Heart left ventricle (tissue), 16 donors: Measurements from ENCODE around the gene F8. TPM values are rescaled to one million over a fixed set of nuclear protein-coding genes. Genes with fewer than 3 reads are reported as not detected.
A peak's percentile ranks its signal among the peaks of the same experiment; 100 is the strongest.

Experiments used
- ATAC-seq, 4 donors: fragments of 200-7000 bp; cut with Tn5 transposase; one replicate each; pipeline ENCODE4 v1.9.1; 2020 to 2022; ENCODE audit warnings: moderate library complexity in 4 of 4, mild to moderate bottlenecking in 3 of 4, moderate number of reproducible peaks in 1 of 4
- DNase-seq, 5 donors: peaks; one replicate each; pipeline ENCODE4 v3.0.0-alpha.2; 2020
- H3K27ac ChIP-seq, 12 donors: fragments of 200-600 bp; sonication (generic) in 4 of 12; one replicate each; pipeline versions ENCODE4 v1.5.0 to v1.8.0; 2016 to 2022; ENCODE audit warnings: mild to moderate bottlenecking in 2 of 12
- H3K27me3 ChIP-seq, 9 donors: fragments of 200-600 bp; sonication (generic) in 2 of 9; one replicate each; pipeline versions ENCODE4 v1.5.1 to v1.8.0; 2016 to 2022; ENCODE audit warnings: mild to moderate bottlenecking in 3 of 9
- H3K36me3 ChIP-seq, 9 donors: fragments of 200-600 bp; sonication (generic) in 2 of 9; one replicate each; pipeline versions ENCODE4 v1.5.0 to v1.8.0; 2018 to 2022; ENCODE audit warnings: mild to moderate bottlenecking in 2 of 9
- H3K4me1 ChIP-seq, 12 donors: fragments of 200-600 bp; sonication (generic) in 4 of 12; one replicate each; pipeline versions ENCODE4 v1.5.0 to v1.8.0; 2016 to 2022; ENCODE audit warnings: mild to moderate bottlenecking in 3 of 12
- H3K4me3 ChIP-seq, 12 donors: fragments of 200-600 bp; sonication (generic) in 4 of 12; one replicate each; pipeline versions ENCODE4 v1.5.0 to v1.8.0; 2017 to 2022; ENCODE audit warnings: mild to moderate bottlenecking in 9 of 12, moderate library complexity in 4 of 12
- H3K9me3 ChIP-seq, 12 donors: fragments of 200-600 bp; sonication (generic) in 4 of 12; one replicate each; pipeline versions ENCODE4 v1.5.0 to v1.8.0; 2016 to 2022; ENCODE audit warnings: mild to moderate bottlenecking in 1 of 12
- POLR2A ChIP-seq, 2 donors: fragments of 450-650 bp; IDR thresholded peaks; one replicate each; pipeline ENCODE4 v1.6.1; 2017; ENCODE audit warnings: antibody characterized with exemption in 2 of 2, mild to moderate bottlenecking in 2 of 2, moderate library complexity in 2 of 2
- WGBS, 4 donors: extraction: QIAGEN DNeasy Blood & Tissue Kit in 2 of 4; methylation state at CpG; one replicate each; pipeline versions ENCODE4 v1.1.5 to v1.1.7; 2013 to 2018; 5-methylcytosine and 5-hydroxymethylcytosine counted together
- intact Hi-C, 10 donors: fragments of 100-400 bp; cut with DNase I; formaldehyde crosslinking; loops; one replicate each; pipeline versions ENCODE4 v1.11.1 to v1.14.2; 2022
- polyA plus RNA-seq, 2 donors: library from polyadenylated mRNA; stranded (reverse); fragments of 200-250 nt; gene quantifications; one replicate each; pipeline ENCODE4 v1.2.3, GENCODE V29; 2013
- total RNA-seq, 9 donors: library from RNA; depleted of rRNA in 2 of 9; stranded (reverse); fragments of >200 nt in 2 of 9; fragmentation: NEBNext Ultra II Directional in 3 of 9; extraction: Animal tissue kit (Norgen Biotek cat#: 25700) in 3 of 9; gene quantifications; one replicate each; pipeline versions ENCODE4 v1.1.0 to v1.2.4, GENCODE V29; 2016 to 2023
- TF ChIP-seq, protein P1 (sequence below), 12 donors: fragments of 200-600 bp; sonication (generic) in 4 of 12; IDR thresholded peaks; one replicate each; pipeline versions ENCODE4 v1.5.0 to v1.8.0; 2018 to 2022; ENCODE audit warnings: antibody characterized with exemption in 12 of 12, mild to moderate bottlenecking in 5 of 12
- donor health status: ischemic (EF 13 %, LVEDD 7.1; RV severe dilation, severe dysfunction).
- donor health status: healthy with polysubstance abuse.
- donor health status: DM: no; HTN: yes; CAD: no.
- donor health status: DM: no; HTN: no; CAD: no.
- donor health status: ischemic (EF 25% LVEDD 6.9; RV normal size, moderate dysfunction).
- donor health status: ischemic (EF 25% LVEDD 5.7; RV mildly dilated, moderate dysfunction).
- donor health status: healthy.
- donor health status: DM: yes; HTN: yes; CAD: no.
- donor health status: ischemic (EF 35%, LVEDD 5.7; RV mildly dilated, moderate dysfunction).
- donor health status: nonischemic (EF 11% LVEDD 7.7; RV severe dilation, severe dysfunction).
- donor health status: DM: yes; HTN: yes; CAD: no.
- donor health status: PGD.
- donor health status: ischemic (EF 29% LVEDD 5.4; RV normal size, mild dysfunction).
- donor health status: nonischemic (EF 23%, LVEDD 6.1; RV moderate dilation, normal function).

Gene F8
- total and polyA plus RNA-seq, 11 donors = 26.9 to 75.1 (median 44.3) TPM

DNA sequence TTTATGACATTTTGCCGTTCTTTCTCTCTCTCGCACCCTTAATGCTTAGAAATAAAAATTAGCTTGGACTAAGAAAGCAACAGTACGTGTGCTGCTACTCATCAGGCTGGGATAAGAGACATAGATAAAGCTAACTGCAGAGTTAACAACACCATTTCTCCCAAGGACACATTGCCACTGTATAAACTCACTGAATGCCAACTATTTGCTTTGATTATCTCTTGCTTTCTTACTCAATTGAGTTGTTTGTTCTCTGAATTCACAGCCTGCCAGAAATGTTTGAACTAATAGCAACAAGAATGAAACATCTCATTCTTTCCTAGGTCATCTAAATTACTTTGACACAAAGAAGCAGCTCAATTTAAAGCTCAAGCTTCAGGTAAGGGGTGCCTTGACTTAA is 34.6 kb downstream of the F8 start:
- intact Hi-C loops = loop anchor here in 1 of 10 donors (10.0 kb wide), 1 partner anchor 227 kb away; the partner anchor contains the start of gene VBP1

DNA sequence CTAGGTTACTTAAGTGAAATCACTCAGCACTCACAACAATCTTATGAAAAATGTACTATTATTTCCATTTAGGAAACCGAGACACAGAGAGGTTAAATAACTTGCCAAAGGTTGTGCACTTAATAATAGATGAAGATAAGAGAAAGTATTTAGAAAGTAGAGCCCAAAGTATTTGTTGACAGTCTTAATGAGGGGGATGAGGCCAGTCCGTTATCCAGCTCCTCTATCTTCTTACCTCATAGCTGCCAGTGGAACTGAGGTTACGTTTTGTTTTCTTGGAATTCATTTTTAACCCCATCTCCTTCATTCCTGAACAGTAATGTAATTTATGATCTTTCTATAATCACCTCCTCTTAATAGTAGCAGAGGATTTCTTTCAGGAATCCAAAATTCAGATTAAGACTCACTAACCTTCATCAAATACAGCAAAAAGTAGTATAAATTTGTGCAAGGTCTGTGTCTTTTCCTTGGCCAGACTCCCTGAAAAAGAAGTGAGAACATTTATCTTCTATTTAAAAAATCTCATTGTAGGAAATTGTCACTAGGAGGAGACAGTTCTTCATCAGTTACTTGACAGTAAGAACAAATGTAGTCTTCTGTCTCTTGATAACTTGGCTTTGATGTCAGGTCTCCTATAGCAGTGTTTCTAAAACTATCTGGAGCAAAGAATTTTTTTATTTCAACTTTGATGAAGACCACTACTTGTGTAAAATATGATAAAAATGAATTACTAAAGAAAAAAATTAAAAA is 35.5 kb downstream of the F8 start:
- Histone ChIP-seq H3K4me3 (no peak overlapping the region), H3K9me3 (no peaks in the 10 kb centered on the region), H3K4me1 (peaks cover 0 to 4% (median 0%) of the 10 kb centered on the region in 12 donors), H3K27me3 (no peaks in the 10 kb centered on the region), H3K27ac (no peak overlapping the region), H3K36me3 (peaks cover 0 to 14% (median 0%) of the 10 kb centered on the region in 9 donors)
- WGBS, 4 donors = 40 to 49% (median 42%) methylated on average over 3 of the region's 3 CpGs
- DNase-seq (no peak), ATAC-seq (no peak)
- intact Hi-C loops = loop anchor here in 1 of 10 donors (10.0 kb wide), 1 partner anchor 228 kb away; the partner anchor contains the start of gene VBP1
- TF ChIP-seq, protein P1, sequence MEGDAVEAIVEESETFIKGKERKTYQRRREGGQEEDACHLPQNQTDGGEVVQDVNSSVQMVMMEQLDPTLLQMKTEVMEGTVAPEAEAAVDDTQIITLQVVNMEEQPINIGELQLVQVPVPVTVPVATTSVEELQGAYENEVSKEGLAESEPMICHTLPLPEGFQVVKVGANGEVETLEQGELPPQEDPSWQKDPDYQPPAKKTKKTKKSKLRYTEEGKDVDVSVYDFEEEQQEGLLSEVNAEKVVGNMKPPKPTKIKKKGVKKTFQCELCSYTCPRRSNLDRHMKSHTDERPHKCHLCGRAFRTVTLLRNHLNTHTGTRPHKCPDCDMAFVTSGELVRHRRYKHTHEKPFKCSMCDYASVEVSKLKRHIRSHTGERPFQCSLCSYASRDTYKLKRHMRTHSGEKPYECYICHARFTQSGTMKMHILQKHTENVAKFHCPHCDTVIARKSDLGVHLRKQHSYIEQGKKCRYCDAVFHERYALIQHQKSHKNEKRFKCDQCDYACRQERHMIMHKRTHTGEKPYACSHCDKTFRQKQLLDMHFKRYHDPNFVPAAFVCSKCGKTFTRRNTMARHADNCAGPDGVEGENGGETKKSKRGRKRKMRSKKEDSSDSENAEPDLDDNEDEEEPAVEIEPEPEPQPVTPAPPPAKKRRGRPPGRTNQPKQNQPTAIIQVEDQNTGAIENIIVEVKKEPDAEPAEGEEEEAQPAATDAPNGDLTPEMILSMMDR (IDR thresholded peaks at IDR 0.05) = peak in 4 of 12 donors; percentile 19 to 32 (median 25)
- TF ChIP-seq POLR2A (IDR thresholded peaks at IDR 0.05) = no peak

More for the DNA sequence above, 34.6 kb downstream of the F8 start:
- TF ChIP-seq, protein P1 (IDR thresholded peaks at IDR 0.05) = no peak
- no peak for TF ChIP-seq POLR2A (IDR thresholded peaks at IDR 0.05)
- Histone ChIP-seq H3K9me3 (no peaks in the 10 kb centered on the region), H3K36me3 (peaks cover 0 to 22% (median 0%) of the 10 kb centered on the region in 9 donors), H3K27ac (no peak overlapping the region), H3K4me1 (peaks cover 0 to 4% (median 0%) of the 10 kb centered on the region in 12 donors), H3K27me3 (no peaks in the 10 kb centered on the region), H3K4me3 (no peak overlapping the region)
- no peak for DNase-seq
- WGBS, 4 donors = 52 to 69% (median 62%) methylated on average over 3 of the region's 3 CpGs
- no peak for ATAC-seq

DNA sequence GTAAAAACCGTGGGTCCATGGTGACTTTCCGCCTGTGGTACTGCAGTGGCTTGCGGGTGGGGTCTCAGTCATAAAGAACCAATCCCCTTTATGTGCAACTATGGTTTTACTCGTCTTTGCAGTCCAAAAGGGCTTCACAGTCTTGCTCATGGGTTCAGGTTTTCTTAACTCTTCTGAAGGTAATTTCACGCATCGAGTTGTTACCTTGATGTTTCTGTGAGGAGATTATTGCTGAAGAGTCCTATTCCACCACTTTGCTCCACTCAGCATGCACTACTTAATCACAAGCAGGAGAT is 41.5 kb downstream of the F8 start:
- Histone ChIP-seq H3K9me3 (peaks cover 0 to 8% (median 0%) of the 10 kb centered on the region in 12 donors), H3K36me3 (peaks cover 0 to 5% (median 0%) of the 10 kb centered on the region in 9 donors), H3K27me3 (no peaks in the 10 kb centered on the region), H3K27ac (peak overlapping the region in 1 of 12 donors; percentile 8), H3K4me1 (no peaks in the 10 kb centered on the region), H3K4me3 (peak overlapping the region in 6 of 12 donors; percentile 31 to 56 (median 48))
- ATAC-seq (no peak), DNase-seq (no peak)
- intact Hi-C loops = loop anchor here in 9 of 10 donors (2.0 to 10.0 kb wide), 3 partner anchors 76 to 234 kb away; partner anchors contain the start of gene VBP1 (in 1 of the 9)
- WGBS, 4 donors = 21 to 42% (median 26%) methylated on average over 6 of the region's 6 CpGs
- TF ChIP-seq POLR2A (IDR thresholded peaks at IDR 0.05) = no peak
- TF ChIP-seq, protein P1 (IDR thresholded peaks at IDR 0.05) = no peak
